Skin epidermis (tissue), 12 donors: Measurements from ENCODE around the gene HERC4.
A peak's percentile ranks its signal among the peaks of the same experiment; 100 is the strongest.
"Not testable (repeated sequence)": the region's sequence is repeated elsewhere in the genome, so short reads cannot be mapped to it uniquely, and the experiment has no call there.

Source experiments
- H3K27ac ChIP-seq, 21 experiments: fragments of 200-600 bp; sonication (generic) in 11 of 21; one replicate each; pipeline ENCODE4 v1.5.0; 2020; ENCODE audit warnings: mild to moderate bottlenecking in 3 of 21, inconsistent platforms in 2 of 21, moderate library complexity in 2 of 21
- H3K4me3 ChIP-seq, 7 experiments: fragments of 200-600 bp; sonication (generic) in 2 of 7; one replicate each; pipeline ENCODE4 v1.5.0; 2020; ENCODE audit warnings: inconsistent platforms in 2 of 7, mild to moderate bottlenecking in 2 of 7, moderate library complexity in 1 of 7

Gene HERC4

GRCh38 chr10:68096913-68097516 is 21.9 kb upstream of the HERC4 start:
- Histone ChIP-seq H3K27ac (no peak overlapping the region), H3K4me3 (no peak overlapping the region)

GRCh38 chr10:68095153-68095552 is 20.1 kb upstream of the HERC4 start:
- Histone ChIP-seq H3K27ac (no peak overlapping the region), H3K4me3 (no peak overlapping the region)

GRCh38 chr10:68092512-68092911 is 17.4 kb upstream of the HERC4 start:
- Histone ChIP-seq H3K27ac (no peak overlapping the region), H3K4me3 (no peak overlapping the region)

GRCh38 chr10:68090586-68090985 is 15.5 kb upstream of the HERC4 start:
- H3K27ac ChIP-seq = no peak overlapping the region
- H3K4me3 ChIP-seq = no peak overlapping the region

- Histone ChIP-seq H3K27ac (no peak overlapping the region), H3K4me3 (no peak overlapping the region)
Observed at GRCh38 chr10:68088740-68089139, 13.7 kb upstream of the HERC4 start.

GRCh38 chr10:68087685-68088401 is 12.8 kb upstream of the HERC4 start:
- no peak overlapping the region for H3K4me3 ChIP-seq
- H3K27ac ChIP-seq = no peak overlapping the region

GRCh38 chr10:68086910-68087684 is 12.0 kb upstream of the HERC4 start:
- no peak overlapping the region for H3K27ac ChIP-seq

GRCh38 chr10:68086011-68086410 is 10.9 kb upstream of the HERC4 start:
- Histone ChIP-seq H3K27ac (no peak overlapping the region), H3K4me3 (no peak overlapping the region)

More at GRCh38 chr10:68086910-68087684, 12.0 kb upstream of the HERC4 start:
- H3K4me3 ChIP-seq = no peak overlapping the region

- Histone ChIP-seq H3K4me3 (no peak overlapping the region), H3K27ac (no peak overlapping the region)
Observed at GRCh38 chr10:68084469-68084868, 9.4 kb upstream of the HERC4 start.

GRCh38 chr10:68083953-68084352 is 8.9 kb upstream of the HERC4 start:
- Histone ChIP-seq H3K4me3 (no peak overlapping the region), H3K27ac (no peak overlapping the region)

- H3K4me3 ChIP-seq = no peak overlapping the region
- H3K27ac ChIP-seq = no peak overlapping the region
Observed at GRCh38 chr10:68082872-68083271, 7.8 kb upstream of the HERC4 start.

GRCh38 chr10:68081916-68082315 is 6.8 kb upstream of the HERC4 start:
- H3K4me3 ChIP-seq = no peak overlapping the region
- no peak overlapping the region for H3K27ac ChIP-seq

- Histone ChIP-seq H3K27ac (no peak overlapping the region), H3K4me3 (no peak overlapping the region)
Observed at GRCh38 chr10:68080853-68081431, 5.9 kb upstream of the HERC4 start.

GRCh38 chr10:68079434-68079833 is 4.4 kb upstream of the HERC4 start:
- no peak overlapping the region for H3K4me3 ChIP-seq
- no peak overlapping the region for H3K27ac ChIP-seq

- no peak overlapping the region for H3K27ac ChIP-seq
- no peak overlapping the region for H3K4me3 ChIP-seq
Observed at GRCh38 chr10:68077026-68077425, 1.9 kb upstream of the HERC4 start.

- H3K4me3 ChIP-seq = not testable (repeated sequence)
- H3K27ac ChIP-seq = peak overlapping the region in 2 of 21 experiments; percentile 97 to 98
Observed at GRCh38 chr10:68076081-68076480, 998 bp upstream of the HERC4 start.

GRCh38 chr10:68075550-68076004 is 494 bp upstream of the HERC4 start:
- Histone ChIP-seq H3K4me3 (peak overlapping the region; percentile 85 to 98 (median 93)), H3K27ac (peak overlapping the region in 17 of 21 experiments; percentile 38 to 99 (median 98))

GRCh38 chr10:68074031-68074774 is 880 bp downstream of the HERC4 start:
- Histone ChIP-seq H3K4me3 (peak overlapping the region; percentile 85 to 98 (median 93)), H3K27ac (peak overlapping the region; percentile 91 to 99 (median 97))

GRCh38 chr10:68073631-68074030 is 1.5 kb downstream of the HERC4 start:
- H3K27ac ChIP-seq = peak overlapping the region in 11 of 21 experiments; percentile 95 to 99 (median 98)

GRCh38 chr10:68067508-68067907 is 7.6 kb downstream of the HERC4 start:
- no peak overlapping the region for H3K27ac ChIP-seq
- H3K4me3 ChIP-seq = no peak overlapping the region

More at GRCh38 chr10:68073631-68074030, 1.5 kb downstream of the HERC4 start:
- peak overlapping the region; percentile 85 to 98 (median 93) for H3K4me3 ChIP-seq
